HEK293 (cell line): ENCODE measurements around the gene TMEM184B.

Experiments
- CTCF ChIA-PET: fragments of 350-600 bp; formaldehyde crosslinking; extraction: SDS; loops from one replicate; lab custom pipeline; 2021; ENCODE audit warnings: antibody characterized with exemption; lab: Yijun Ruan, JAX
- POLR2A ChIA-PET: fragments of 300-600 bp; formaldehyde crosslinking; extraction: SDS; loops from one replicate; lab custom pipeline; 2020; ENCODE audit warnings: antibody characterized with exemption, inconsistent platforms; lab: Yijun Ruan, JAX
- H3K27ac ChIP-seq: fragments of 200-500 bp; sonication (Bioruptor generic); 2 replicates; pipeline ENCODE4 v1.5.1; 2014; ENCODE audit warnings: low read depth, low read length, control low read depth, inconsistent platforms; ENCODE audit errors: extremely low read depth
- H3K36me3 ChIP-seq, 2 experiments: fragments of 200-500 bp in 1 of 2; sonication (Bioruptor generic) in 1 of 2; 1 replicate in 1 of 2; 2 replicates in 1 of 2; pipeline ENCODE4 v1.5.1; 2014 to 2017; ENCODE audit warnings: inconsistent platforms in 2 of 2, low read length in 2 of 2; ENCODE audit not compliant: control insufficient read depth in 2 of 2, insufficient read depth in 1 of 2
- H3K4me1 ChIP-seq: fragments of 200-500 bp; sonication (Bioruptor generic); 2 replicates; pipeline ENCODE4 v1.5.1; 2014; ENCODE audit warnings: mild to moderate bottlenecking, low read length, inconsistent platforms; ENCODE audit not compliant: control insufficient read depth, insufficient read depth
- H3K4me3 ChIP-seq: 2 replicates; pipeline ENCODE4 v1.5.1; 2011; ENCODE audit warnings: low read depth, mild to moderate bottlenecking, control low read depth, low read length, moderate library complexity
- H3K9me3 ChIP-seq: fragments of 200-500 bp; sonication (Bioruptor generic); 2 replicates; pipeline ENCODE4 v1.5.1; 2014; ENCODE audit warnings: low read depth, low read length, inconsistent platforms; ENCODE audit not compliant: control insufficient read depth, insufficient read depth
- KLF8 ChIP-seq: fragments of 450-650 bp; formaldehyde crosslinking; IDR thresholded peaks from 2 replicates; pipeline ENCODE4 v1.5.1; 2016; ENCODE audit warnings: missing biosample characterization, missing genetic modification characterization
- SCRT1 ChIP-seq: fragments of 450-650 bp; formaldehyde crosslinking; IDR thresholded peaks from 2 replicates; pipeline ENCODE4 v1.5.1; 2016; ENCODE audit warnings: missing biosample characterization, missing genetic modification characterization, borderline replicate concordance
- SCRT2 ChIP-seq: fragments of 450-650 bp; formaldehyde crosslinking; IDR thresholded peaks from 2 replicates; pipeline ENCODE4 v1.5.1; 2016; ENCODE audit warnings: missing biosample characterization, missing genetic modification characterization
- ZBTB1 ChIP-seq: fragments of 450-650 bp; formaldehyde crosslinking; IDR thresholded peaks from 2 replicates; pipeline ENCODE4 v1.5.1; 2016; ENCODE audit warnings: missing biosample characterization, missing genetic modification characterization
- ZFP41 ChIP-seq: fragments of 450-650 bp; formaldehyde crosslinking; IDR thresholded peaks from 2 replicates; pipeline ENCODE4 v1.5.1; 2016; ENCODE audit warnings: missing biosample characterization, missing genetic modification characterization, borderline replicate concordance
- ZNF10 ChIP-seq: fragments of 450-650 bp; formaldehyde crosslinking; IDR thresholded peaks from 2 replicates; pipeline ENCODE4 v1.5.1; 2017; ENCODE audit warnings: missing biosample characterization, missing genetic modification characterization
- ZNF132 ChIP-seq: fragments of 450-650 bp; formaldehyde crosslinking; IDR thresholded peaks from 2 replicates; pipeline ENCODE4 v1.5.1; 2017; ENCODE audit warnings: missing biosample characterization, missing genetic modification characterization, borderline replicate concordance
- ZNF16 ChIP-seq: fragments of 450-650 bp; formaldehyde crosslinking; IDR thresholded peaks from 2 replicates; pipeline ENCODE4 v1.5.1; 2016; ENCODE audit warnings: low read depth, missing biosample characterization, missing genetic modification characterization
- ZNF404 ChIP-seq: fragments of 450-650 bp; formaldehyde crosslinking; IDR thresholded peaks from 2 replicates; pipeline ENCODE4 v1.5.1; 2017; ENCODE audit warnings: missing biosample characterization, missing genetic modification characterization
- ZNF423 ChIP-seq: fragments of 450-650 bp; formaldehyde crosslinking; IDR thresholded peaks from 2 replicates; pipeline ENCODE4 v1.5.1; 2016; ENCODE audit warnings: missing biosample characterization, missing genetic modification characterization
- ZNF473 ChIP-seq: fragments of 450-650 bp; formaldehyde crosslinking; IDR thresholded peaks from 2 replicates; pipeline ENCODE4 v1.5.1; 2017; ENCODE audit warnings: missing biosample characterization, missing genetic modification characterization
- ZNF501 ChIP-seq: fragments of 450-650 bp; formaldehyde crosslinking; IDR thresholded peaks from 2 replicates; pipeline ENCODE4 v1.5.1; 2016; ENCODE audit warnings: missing biosample characterization, missing genetic modification characterization
- ZNF596 ChIP-seq: fragments of 450-650 bp; IDR thresholded peaks from 2 replicates; pipeline ENCODE4 v1.5.0; 2018; ENCODE audit warnings: missing biosample characterization, mild to moderate bottlenecking, missing genetic modification characterization, moderate library complexity
- ZNF677 ChIP-seq: fragments of 450-650 bp; IDR thresholded peaks from 2 replicates; pipeline ENCODE4 v1.5.0; 2018; ENCODE audit warnings: missing biosample characterization, mild to moderate bottlenecking, missing genetic modification characterization, moderate library complexity
- ZNF76 ChIP-seq: fragments of 450-650 bp; formaldehyde crosslinking; IDR thresholded peaks from 2 replicates; pipeline ENCODE4; 2016; ENCODE audit warnings: low read depth, missing biosample characterization, missing genetic modification characterization, borderline replicate concordance
- ZNF792 ChIP-seq: fragments of 450-650 bp; formaldehyde crosslinking; IDR thresholded peaks from 2 replicates; pipeline ENCODE4 v1.5.1; 2016; ENCODE audit warnings: missing biosample characterization, missing genetic modification characterization
- ZNF843 ChIP-seq: fragments of 450-650 bp; formaldehyde crosslinking; IDR thresholded peaks from 2 replicates; pipeline ENCODE4 v1.5.1; 2016; ENCODE audit warnings: missing biosample characterization, missing genetic modification characterization
- TF ChIP-seq, protein P1 (sequence below): fragments of 450-650 bp; formaldehyde crosslinking; IDR thresholded peaks from 2 replicates; pipeline ENCODE4 v1.5.1; 2016; ENCODE audit warnings: missing biosample characterization, missing genetic modification characterization, borderline replicate concordance
- TF ChIP-seq, protein P2 (sequence below): fragments of 450-650 bp; formaldehyde crosslinking; IDR thresholded peaks from 2 replicates; pipeline ENCODE4 v1.5.1; 2016; ENCODE audit warnings: missing biosample characterization, missing genetic modification characterization
- TF ChIP-seq, protein P3 (sequence below): fragments of 450-650 bp; formaldehyde crosslinking; IDR thresholded peaks from 2 replicates; pipeline ENCODE4 v1.5.1; 2016; ENCODE audit warnings: missing biosample characterization, missing genetic modification characterization
- TF ChIP-seq, protein P4 (sequence below): fragments of 450-650 bp; formaldehyde crosslinking; IDR thresholded peaks from 2 replicates; pipeline ENCODE4 v1.5.1; 2017; ENCODE audit warnings: missing biosample characterization, missing genetic modification characterization

TMEM184B gene

DNA sequence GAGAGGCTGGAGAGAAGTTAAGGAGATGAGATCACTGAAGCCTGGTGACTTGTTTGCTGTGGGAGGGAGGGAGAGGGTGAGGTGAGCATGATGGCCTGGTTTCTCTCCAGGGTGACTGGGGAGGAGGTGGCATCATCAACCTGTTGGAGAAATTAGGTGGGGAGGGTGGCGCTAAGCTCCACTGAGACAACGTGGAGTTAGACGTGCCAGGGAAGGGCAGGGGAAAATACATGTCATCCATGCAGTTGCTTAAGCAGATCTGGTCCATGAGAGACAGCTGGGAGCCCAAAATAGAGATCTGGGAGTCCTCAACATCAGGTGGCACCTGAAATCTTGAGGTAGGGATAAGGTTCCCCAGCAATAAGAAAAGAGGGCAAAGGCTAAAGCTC is 80.3 kb downstream of the TMEM184B start:
- Histone ChIP-seq H3K27ac (no peak overlapping the region), H3K9me3 (no peaks in the 10 kb centered on the region), H3K4me1 (no peaks in the 10 kb centered on the region), H3K36me3 (no peaks in the 10 kb centered on the region), H3K4me3 (no peak overlapping the region)
- ChIA-PET POLR2A (no interaction called here), CTCF (interaction anchor here (1.6 kb wide), 1 partner anchor 92 kb away, joined by 3 read pairs; no protein-coding TSS in a partner anchor)
- TF ChIP-seq ZNF843 (tag by site-specific recombination) (no peak), SCRT2 (tag by site-specific recombination) (peak; percentile 85), ZNF596 (tag by site-specific recombination) (no peak), SCRT1 (tag by site-specific recombination) (no peak), ZFP41 (no peak)
- TF ChIP-seq, protein P1, sequence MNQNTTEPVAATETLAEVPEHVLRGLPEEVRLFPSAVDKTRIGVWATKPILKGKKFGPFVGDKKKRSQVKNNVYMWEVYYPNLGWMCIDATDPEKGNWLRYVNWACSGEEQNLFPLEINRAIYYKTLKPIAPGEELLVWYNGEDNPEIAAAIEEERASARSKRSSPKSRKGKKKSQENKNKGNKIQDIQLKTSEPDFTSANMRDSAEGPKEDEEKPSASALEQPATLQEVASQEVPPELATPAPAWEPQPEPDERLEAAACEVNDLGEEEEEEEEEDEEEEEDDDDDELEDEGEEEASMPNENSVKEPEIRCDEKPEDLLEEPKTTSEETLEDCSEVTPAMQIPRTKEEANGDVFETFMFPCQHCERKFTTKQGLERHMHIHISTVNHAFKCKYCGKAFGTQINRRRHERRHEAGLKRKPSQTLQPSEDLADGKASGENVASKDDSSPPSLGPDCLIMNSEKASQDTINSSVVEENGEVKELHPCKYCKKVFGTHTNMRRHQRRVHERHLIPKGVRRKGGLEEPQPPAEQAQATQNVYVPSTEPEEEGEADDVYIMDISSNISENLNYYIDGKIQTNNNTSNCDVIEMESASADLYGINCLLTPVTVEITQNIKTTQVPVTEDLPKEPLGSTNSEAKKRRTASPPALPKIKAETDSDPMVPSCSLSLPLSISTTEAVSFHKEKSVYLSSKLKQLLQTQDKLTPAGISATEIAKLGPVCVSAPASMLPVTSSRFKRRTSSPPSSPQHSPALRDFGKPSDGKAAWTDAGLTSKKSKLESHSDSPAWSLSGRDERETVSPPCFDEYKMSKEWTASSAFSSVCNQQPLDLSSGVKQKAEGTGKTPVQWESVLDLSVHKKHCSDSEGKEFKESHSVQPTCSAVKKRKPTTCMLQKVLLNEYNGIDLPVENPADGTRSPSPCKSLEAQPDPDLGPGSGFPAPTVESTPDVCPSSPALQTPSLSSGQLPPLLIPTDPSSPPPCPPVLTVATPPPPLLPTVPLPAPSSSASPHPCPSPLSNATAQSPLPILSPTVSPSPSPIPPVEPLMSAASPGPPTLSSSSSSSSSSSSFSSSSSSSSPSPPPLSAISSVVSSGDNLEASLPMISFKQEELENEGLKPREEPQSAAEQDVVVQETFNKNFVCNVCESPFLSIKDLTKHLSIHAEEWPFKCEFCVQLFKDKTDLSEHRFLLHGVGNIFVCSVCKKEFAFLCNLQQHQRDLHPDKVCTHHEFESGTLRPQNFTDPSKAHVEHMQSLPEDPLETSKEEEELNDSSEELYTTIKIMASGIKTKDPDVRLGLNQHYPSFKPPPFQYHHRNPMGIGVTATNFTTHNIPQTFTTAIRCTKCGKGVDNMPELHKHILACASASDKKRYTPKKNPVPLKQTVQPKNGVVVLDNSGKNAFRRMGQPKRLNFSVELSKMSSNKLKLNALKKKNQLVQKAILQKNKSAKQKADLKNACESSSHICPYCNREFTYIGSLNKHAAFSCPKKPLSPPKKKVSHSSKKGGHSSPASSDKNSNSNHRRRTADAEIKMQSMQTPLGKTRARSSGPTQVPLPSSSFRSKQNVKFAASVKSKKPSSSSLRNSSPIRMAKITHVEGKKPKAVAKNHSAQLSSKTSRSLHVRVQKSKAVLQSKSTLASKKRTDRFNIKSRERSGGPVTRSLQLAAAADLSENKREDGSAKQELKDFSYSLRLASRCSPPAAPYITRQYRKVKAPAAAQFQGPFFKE (tag by site-specific recombination) = no peak

DNA sequence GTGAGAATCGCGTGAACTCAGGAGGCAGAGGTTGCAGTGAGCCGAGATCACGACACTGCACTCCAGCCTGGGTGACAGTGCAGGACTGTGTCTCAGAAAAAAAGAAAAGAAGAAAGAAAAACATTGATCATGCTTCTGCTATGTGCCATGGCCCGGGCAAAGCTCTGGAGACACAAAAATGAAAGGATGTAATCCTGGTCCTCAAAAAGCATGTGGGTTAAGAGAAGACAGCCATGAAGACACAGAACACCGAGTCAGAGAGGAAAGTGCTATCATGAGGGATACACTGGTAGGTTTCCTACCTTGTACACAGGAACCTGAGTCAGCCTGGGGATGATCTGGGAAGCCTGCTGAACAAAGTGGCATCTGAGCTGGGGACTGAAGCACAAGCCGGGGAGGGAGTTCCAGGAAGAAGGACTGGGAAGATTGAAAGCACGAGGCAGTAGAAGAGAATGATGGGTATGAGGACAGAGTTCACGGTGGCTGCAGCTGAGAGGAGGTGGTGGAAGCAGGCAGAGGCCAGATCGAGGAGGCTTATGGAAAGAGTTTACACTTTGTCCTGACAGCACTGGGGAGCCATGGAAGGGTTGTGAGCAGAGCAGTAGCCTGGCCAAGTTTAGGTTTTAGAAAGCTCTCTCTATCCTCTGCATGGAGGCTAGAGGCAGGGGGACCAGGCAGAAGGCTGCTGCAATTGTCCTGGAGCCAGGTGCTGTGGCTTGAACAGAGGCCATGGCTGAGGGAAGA is 80.9 kb downstream of the TMEM184B start:
- H3K4me1 ChIP-seq = no peaks in the 10 kb centered on the region
- no peaks in the 10 kb centered on the region for H3K9me3 ChIP-seq
- no peak overlapping the region for H3K27ac ChIP-seq
- CTCF ChIA-PET = interaction anchor here (0.6 to 1.6 kb wide), 2 partner anchors 20 to 92 kb away, joined by 3 to 4 read pairs; no protein-coding TSS in a partner anchor
- H3K4me3 ChIP-seq = no peak overlapping the region
- POLR2A ChIA-PET = interaction anchor here (0.5 kb wide), 1 partner anchor 264 kb away, joined by 3 read pairs; no protein-coding TSS in a partner anchor
- no peaks in the 10 kb centered on the region for H3K36me3 ChIP-seq
- peak; percentile 87 for TF ChIP-seq ZNF16 (tag by site-specific recombination)
- TF ChIP-seq, protein P2, sequence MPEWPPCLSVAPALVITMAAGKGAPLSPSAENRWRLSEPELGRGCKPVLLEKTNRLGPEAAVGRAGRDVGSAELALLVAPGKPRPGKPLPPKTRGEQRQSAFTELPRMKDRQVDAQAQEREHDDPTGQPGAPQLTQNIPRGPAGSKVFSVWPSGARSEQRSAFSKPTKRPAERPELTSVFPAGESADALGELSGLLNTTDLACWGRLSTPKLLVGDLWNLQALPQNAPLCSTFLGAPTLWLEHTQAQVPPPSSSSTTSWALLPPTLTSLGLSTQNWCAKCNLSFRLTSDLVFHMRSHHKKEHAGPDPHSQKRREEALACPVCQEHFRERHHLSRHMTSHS = no peak

DNA sequence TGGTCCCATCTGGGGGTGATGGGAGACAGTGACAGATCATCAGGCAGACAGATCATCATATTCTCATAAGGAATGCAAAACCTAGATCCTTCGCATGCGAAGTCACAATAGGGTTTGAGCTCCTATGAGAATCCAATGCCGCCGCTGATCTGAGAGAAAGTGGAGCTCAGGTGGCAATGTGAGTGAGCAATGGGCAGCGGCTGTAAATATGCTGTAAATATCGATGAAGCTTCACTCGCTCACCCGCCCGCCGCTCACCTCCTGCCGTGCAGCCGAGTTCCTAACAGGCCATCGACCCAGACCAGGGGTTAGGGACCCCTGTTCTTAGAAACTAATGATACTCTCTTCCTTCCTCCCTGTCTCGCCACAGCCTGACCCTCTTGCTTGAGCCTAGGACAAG is 81.8 kb downstream of the TMEM184B start:
- ChIA-PET POLR2A (interaction anchor here (0.6 kb wide), 1 partner anchor 69 kb away, joined by 3 read pairs; no protein-coding TSS in a partner anchor), CTCF (no interaction called here)
- Histone ChIP-seq H3K36me3 (no peaks in the 10 kb centered on the region), H3K27ac (no peak overlapping the region), H3K4me1 (no peaks in the 10 kb centered on the region), H3K9me3 (no peaks in the 10 kb centered on the region), H3K4me3 (no peak overlapping the region)
- TF ChIP-seq, protein P3, sequence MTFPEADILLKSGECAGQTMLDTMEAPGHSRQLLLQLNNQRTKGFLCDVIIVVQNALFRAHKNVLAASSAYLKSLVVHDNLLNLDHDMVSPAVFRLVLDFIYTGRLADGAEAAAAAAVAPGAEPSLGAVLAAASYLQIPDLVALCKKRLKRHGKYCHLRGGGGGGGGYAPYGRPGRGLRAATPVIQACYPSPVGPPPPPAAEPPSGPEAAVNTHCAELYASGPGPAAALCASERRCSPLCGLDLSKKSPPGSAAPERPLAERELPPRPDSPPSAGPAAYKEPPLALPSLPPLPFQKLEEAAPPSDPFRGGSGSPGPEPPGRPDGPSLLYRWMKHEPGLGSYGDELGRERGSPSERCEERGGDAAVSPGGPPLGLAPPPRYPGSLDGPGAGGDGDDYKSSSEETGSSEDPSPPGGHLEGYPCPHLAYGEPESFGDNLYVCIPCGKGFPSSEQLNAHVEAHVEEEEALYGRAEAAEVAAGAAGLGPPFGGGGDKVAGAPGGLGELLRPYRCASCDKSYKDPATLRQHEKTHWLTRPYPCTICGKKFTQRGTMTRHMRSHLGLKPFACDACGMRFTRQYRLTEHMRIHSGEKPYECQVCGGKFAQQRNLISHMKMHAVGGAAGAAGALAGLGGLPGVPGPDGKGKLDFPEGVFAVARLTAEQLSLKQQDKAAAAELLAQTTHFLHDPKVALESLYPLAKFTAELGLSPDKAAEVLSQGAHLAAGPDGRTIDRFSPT = no peak
- TF ChIP-seq ZBTB1 (tag by site-specific recombination) = no peak
- no peak for TF ChIP-seq ZNF473 (tag by site-specific recombination)
- no peak for TF ChIP-seq ZNF10
- TF ChIP-seq ZNF501 = no peak
- TF ChIP-seq, protein P4, sequence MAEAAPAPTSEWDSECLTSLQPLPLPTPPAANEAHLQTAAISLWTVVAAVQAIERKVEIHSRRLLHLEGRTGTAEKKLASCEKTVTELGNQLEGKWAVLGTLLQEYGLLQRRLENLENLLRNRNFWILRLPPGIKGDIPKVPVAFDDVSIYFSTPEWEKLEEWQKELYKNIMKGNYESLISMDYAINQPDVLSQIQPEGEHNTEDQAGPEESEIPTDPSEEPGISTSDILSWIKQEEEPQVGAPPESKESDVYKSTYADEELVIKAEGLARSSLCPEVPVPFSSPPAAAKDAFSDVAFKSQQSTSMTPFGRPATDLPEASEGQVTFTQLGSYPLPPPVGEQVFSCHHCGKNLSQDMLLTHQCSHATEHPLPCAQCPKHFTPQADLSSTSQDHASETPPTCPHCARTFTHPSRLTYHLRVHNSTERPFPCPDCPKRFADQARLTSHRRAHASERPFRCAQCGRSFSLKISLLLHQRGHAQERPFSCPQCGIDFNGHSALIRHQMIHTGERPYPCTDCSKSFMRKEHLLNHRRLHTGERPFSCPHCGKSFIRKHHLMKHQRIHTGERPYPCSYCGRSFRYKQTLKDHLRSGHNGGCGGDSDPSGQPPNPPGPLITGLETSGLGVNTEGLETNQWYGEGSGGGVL = no peak
- no peak for TF ChIP-seq ZNF423 (tag by site-specific recombination)
- TF ChIP-seq ZNF76 = no peak
- no peak for TF ChIP-seq ZNF132 (tag by site-specific recombination)
- no peak for TF ChIP-seq ZNF792
- no peak for TF ChIP-seq ZNF677 (tag by site-specific recombination)
- no peak for TF ChIP-seq ZNF404 (tag by site-specific recombination)
- TF ChIP-seq KLF8 (tag by site-specific recombination) = no peak
